Hematopoietic multipotent progenitor cell treated with erythropoietin and hydrocortisone succinate and interleukin-3 and kit ligand, for 6 days (in vitro differentiated cells): ENCODE measurements around the gene ANKRD11.

Experiments used
- DNase-seq: peaks from one replicate; pipeline ENCODE4 v3.0.0-alpha.2; 2015

ANKRD11 gene

DNA sequence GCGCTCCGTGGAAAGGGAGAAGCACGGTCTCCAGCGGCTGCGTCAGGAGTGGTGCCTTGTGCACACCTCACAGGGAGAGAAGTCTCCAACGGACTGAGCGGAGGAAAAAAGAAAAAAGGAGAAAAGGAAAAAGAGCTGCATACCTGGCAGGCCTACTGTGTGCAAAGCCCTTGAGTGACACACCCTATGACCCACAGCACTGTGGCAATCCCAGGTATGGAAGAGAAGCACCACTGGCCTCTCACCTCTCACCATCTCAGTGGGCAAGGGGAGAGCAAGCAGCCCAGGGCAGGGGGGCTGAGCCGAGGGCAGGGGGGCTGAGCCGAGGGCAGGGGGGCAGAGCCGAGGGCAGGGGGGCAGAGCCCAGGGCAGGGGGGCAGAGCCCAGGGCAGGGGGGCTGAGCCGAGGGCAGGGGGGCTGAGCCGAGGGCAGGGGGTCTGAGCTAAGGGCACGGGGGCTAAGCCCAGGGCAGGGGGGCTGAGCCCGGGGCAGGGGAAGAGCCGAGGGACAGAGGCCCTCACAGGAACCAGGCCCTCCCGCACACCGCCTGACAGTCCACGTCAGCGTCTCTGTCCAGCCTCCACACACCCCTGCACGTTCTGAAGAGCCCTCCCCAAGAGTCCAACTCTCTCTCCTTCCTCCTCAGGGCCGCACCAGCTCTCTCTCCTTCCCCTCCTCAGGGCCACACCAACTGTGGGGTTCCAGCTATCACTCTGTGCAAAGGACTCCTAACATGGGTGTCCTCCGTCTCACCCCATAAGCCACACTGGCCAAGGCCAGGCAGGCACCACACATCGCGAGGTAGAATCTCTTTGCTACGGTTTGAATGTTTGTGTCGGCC, 167.0 kb downstream of the ANKRD11 start:
- no peak for DNase-seq

DNA sequence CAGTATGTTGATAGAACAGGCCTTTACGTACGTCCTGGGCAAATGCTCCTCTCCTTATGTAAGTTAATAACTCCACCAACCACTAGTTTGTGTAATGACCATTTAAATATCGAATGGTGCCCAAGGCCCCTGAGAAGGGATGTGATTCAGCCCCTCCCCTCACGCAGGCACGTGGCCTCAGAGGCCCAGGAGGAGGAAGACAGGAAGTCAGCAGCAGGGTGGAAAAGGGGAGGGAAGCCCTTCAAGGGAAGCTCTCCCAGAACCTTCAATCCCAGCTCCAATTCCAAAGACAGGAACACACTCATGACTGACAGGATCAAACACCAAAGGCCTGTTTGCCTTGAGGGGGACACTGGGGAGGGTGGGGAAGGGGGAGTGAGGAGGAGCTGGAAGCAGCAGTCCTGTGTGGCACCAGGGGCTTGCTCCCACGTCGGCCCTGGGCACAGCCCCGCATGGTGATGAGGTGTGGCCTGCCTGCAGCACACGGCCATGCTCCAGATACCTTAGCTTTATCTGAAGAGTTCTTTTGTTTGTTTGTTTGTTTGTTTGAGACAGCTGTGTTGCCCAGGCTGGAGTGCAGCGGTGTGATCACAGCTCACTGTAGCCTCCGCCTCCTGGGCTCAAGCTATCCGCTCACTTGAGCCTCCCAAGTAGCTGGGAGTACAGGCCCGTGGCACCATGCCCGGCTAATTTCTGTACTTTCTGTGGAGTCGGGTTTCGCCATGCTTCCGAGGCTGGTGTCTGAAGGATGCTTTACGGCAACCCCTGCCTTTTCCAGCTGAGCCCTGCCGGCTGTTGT, 167.8 kb downstream of the ANKRD11 start:
- peak; percentile 31 for DNase-seq

- DNase-seq: no peak
Observed at GRCh38 chr16:89320782-89321501, 169.4 kb downstream of the ANKRD11 start.

GRCh38 chr16:89319886-89320781, 170.2 kb downstream of the ANKRD11 start:
- DNase-seq: peak; percentile 74

- DNase-seq: no peak
Observed at GRCh38 chr16:89319631-89319885, 170.8 kb downstream of the ANKRD11 start.

- no peak for DNase-seq
Observed at GRCh38 chr16:89318871-89319630, 171.3 kb downstream of the ANKRD11 start.

- DNase-seq: no peak
Observed at GRCh38 chr16:89318430-89318758, 172.0 kb downstream of the ANKRD11 start.

GRCh38 chr16:89317729-89318429, 172.5 kb downstream of the ANKRD11 start:
- no peak for DNase-seq

DNA sequence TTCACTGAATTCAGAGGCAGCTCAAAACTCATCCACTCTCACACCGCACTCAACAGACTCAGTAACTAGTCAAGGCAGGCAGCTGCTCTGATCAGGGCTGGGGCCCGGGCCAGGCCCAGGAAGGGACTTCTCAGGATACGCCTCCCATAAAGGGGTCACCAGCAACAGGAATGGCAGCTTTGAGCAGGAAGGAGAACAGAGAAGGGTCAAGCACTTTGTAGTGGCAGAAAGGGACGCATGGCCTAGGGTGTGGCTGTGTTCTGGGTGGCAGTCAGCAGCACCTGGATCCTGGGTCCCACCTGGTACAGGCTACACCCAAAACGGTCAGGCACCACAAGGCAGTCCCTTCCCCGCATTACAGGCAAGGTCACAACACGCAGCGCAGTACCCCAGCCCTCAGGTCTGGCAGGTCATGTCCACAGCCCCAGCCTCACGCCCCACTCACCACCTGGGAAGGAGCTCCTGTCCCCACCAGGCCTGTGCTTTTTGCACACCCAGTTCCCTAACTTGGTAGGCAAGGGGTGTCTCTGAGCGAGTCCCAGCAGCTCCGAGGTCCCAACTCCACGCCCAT, 173.2 kb downstream of the ANKRD11 start:
- DNase-seq: no peak

DNA sequence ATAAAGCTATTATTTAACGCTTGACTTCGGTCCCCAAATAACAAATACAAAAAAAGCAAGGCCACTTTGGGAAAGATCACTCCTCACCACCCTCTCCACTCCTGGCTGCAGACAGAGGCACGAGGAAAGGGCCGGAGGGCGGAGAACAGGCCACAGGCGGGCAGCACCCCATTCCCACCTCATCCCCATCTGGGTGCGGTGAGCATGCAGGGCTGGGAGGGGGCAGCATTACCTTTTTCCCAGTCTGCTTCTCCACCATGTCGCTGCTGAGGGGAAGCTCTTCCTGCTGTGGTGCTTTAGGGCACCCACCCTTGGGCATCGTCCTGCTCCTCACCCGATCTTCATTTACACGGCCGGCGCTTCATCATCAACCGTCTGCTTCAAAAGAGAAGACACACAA, 173.7 kb downstream of the ANKRD11 start:
- DNase-seq: no peak

DNA sequence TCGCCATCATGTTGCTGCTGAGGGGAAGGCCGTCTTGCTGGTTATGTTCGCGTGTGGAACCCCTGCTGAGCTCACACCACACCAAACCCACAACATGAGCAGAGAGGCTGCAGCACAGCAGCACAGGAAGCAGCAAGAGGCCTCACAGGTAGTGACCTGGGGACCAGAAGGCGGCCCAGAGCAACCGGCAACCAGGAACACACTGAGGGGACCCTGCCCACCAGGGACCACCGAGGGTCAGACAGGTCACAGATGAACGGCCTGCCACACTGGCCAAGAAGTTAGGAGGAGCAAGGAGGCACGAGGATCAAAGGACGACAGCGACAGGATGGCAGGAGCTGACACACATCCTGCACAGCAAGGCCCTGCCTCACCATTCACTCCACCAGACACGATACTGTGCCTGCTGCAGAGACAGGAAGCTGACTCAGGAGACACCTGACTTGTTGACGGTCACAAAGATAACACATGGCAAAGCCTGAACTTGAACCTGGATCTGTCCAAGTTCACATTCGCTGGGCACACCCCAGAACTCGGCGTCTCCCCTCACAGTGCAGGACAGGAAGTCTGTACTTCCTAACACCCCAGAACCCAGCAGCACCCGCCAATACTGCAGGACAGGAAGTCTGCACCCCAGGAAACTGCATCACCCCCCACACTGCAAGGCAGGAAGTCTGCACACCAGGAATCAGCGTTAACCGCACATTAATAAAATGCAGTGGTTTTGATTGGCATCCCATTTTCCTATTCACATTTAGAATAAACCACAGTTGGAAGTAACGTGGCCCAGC, 174.4 kb downstream of the ANKRD11 start:
- peak; percentile 79 for DNase-seq

GRCh38 chr16:89315271-89315670, 175.1 kb downstream of the ANKRD11 start:
- DNase-seq: no peak

DNA sequence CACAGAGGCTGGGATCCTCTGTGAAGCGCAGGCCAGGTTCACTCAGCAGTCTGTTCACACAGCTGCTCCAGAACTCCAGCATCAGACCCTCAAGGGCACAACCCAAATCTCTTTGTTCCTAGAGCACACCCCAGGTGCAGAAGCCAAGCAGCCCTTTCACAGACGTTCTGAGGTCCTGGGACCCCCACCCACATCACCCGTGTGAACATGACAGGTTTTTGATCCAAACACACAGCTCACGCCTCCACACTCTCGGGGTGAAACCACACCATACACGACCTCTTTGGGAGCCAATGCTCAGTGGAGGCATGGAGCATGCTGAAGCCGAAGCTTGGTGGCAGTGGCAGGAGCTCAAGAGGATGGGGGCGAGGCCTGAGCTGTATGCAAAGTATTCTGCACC, 175.5 kb downstream of the ANKRD11 start:
- no peak for DNase-seq

DNA sequence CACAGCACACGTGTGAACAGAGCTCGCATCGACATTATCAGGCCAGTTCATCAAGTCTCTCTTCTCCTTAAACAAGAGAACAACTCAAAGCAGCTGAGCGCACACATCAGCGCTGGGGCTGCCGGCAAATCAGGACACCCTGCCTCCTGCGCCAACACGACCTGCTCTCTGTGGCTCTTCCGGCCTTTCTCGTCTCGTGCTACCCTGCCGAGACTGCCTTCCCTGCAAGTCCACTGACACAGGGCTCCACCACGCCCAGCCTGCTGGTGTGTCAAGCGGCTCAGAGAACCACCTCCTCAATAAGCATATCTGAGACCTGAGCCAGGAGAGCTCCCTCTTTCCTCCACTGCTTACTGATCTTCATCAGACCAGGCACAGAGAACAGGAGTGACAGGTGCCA, 176.0 kb downstream of the ANKRD11 start:
- DNase-seq: no peak

DNA sequence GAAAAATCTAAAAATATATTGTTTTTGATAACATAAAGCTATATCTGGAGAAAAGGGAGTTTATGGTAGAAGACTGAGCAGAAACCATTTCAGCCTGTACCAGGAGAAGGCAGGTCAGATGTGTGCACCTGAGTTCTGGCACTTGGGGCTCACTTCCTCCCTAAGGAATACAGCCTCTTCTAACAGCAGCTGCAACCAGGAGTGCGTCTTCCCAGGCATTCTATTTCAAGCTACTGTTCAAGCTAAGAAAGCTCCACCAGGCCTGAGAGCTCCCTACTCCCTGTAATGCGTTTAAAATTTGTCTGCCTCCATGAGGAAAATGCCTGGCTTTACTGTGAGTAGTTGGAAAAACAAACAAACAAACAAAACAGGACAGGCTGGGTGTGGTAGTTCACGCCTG, 176.8 kb downstream of the ANKRD11 start:
- DNase-seq: no peak

DNA sequence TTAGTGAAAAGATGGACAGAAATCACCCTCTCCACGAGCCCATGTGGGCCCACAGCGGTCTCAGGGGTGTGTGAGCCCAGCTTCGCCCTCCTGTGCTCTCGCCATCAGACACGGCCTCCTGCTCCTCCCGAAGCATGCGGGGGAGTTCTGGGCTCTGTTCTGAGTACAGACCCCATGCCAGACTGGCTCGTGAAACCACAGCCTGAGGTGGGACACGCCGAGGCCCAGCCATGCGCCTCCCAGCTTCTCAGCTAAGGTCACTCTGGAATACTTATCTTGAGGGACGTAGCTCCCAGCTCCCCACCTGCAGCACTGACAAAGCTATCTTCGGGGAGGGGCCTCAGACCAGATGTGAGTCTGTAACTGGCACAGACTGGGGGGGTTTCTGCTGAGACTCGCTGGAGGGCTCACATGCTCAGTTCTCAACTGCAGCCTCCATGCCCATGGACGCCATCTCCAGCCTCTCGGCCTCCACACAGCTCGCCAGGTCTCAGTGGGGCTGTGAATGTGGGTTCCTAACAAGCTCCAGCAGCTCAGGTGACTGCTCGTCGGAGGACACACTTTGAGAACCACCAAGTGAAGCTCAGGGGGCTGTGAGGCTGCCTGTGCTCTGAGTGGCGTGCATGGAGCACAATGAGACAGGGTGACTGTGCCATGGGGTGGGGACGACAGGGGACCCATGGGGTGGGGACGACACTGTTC, 177.6 kb downstream of the ANKRD11 start:
- no peak for DNase-seq

DNA sequence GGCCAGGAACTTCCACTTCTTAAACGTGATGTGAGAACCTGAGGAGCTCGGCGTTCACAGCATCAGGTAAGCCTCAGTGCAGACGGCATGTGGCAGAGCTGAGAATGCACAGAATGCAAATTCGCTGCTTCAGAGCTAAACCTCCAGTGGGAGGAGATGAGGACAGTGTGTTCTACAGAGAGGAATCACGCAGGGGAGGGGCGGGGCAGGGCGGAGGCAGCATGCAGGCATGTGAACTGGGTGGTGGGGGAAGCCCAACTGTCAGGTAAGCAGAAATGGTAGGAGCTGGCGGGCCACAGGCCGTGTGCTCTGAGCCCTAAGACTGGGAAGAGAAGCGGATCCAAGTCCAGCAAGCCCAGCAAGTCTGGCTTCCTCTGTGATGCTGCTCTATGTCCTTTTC, 178.2 kb downstream of the ANKRD11 start:
- DNase-seq: peak; percentile 29

- no peak for DNase-seq
Observed at GRCh38 chr16:89311636-89312035, 178.7 kb downstream of the ANKRD11 start.

GRCh38 chr16:89309438-89310122, 180.8 kb downstream of the ANKRD11 start:
- DNase-seq: no peak
